Measurements from ENCODE around the gene ZNF319. TPM values are rescaled to one million over a fixed set of nuclear protein-coding genes. Genes with fewer than 3 reads are reported as not detected.

Gene ZNF319
- total RNA-seq (2014; rRNA removed; shearing (Covaris generic)), result 1.5 and 4.3 TPM in 2 replicates

DNA sequence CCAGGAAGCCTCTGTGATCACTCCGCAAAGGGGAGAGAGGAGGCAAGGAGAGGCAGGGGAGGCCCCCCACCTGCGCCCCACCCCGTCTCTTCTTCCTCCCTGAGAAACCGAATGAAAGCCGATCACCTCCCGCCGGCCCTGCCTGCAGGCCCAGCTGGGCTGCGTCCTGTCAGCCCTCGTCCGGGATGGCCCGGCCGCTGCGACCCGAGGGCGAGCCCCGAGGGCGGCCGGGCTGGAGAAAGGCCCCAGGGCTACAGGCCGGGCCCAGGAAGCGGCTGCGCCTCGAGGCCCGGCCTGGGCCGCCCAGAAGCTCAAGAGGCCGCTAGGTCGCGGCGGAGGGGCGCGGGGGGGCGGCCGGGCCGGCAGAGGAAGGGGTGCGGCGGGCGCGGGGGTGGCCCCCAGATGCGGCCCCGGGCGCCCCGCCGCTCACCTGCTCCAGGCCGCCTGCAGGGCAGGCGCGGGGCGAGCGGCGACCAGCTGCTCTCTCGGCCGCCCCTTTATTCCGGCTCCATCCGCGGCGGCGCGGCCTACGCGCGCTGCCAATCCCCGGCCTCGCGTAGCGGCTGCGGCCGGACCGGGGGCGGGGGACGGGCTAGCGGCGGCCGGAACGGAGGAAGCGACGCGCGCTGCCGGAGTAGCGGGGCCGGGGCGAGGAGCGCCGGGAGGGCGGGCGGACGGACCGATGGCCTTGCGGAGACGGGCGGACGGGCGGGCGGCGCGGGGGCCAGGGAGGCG is at the start of gene ZNF319:
TSS of gene ZNF319 (minus strand) at position 702 of the 735 bp plus-strand sequence. CDS start 2,407 bp downstream, outside the sequence.
- peak within 1 kb of the TSS; percentile 60 for H3K27ac ChIP-seq
- H3K36me3 ChIP-seq, result peaks cover 64% of the 10 kb centered on the region
- peak within 1 kb of the TSS; percentile 89 for H3K4me3 ChIP-seq
- no peaks in the 10 kb centered on the region for H3K9me3 ChIP-seq (replicated peaks)
- DNase-seq (ENCODE audit: low read depth in 1 of 2, low spot score in 2 of 2), result peak in 1 of 2 experiments; percentile 24
- H3K4me1 ChIP-seq (replicated peaks), result peaks cover 33% of the 10 kb centered on the region
- no peaks in the 10 kb centered on the region for H3K27me3 ChIP-seq (replicated peaks)

- H3K4me1 ChIP-seq (replicated peaks), result no peaks in the 10 kb centered on the region
- H3K9me3 ChIP-seq (replicated peaks), result no peaks in the 10 kb centered on the region
- no peak overlapping the region for H3K4me3 ChIP-seq
- H3K27me3 ChIP-seq (replicated peaks), result no peaks in the 10 kb centered on the region
- no peak overlapping the region for H3K27ac ChIP-seq
- DNase-seq (ENCODE audit: low read depth in 1 of 2, low spot score in 2 of 2), result no peak
- no peaks in the 10 kb centered on the region for H3K36me3 ChIP-seq
Observed at GRCh38 chr16:58049232-58050185, 49.0 kb upstream of the ZNF319 start.

- DNase-seq (ENCODE audit: low read depth in 1 of 2, low spot score in 2 of 2), result no peak
- H3K9me3 ChIP-seq (replicated peaks), result no peaks in the 10 kb centered on the region
- no peaks in the 10 kb centered on the region for H3K36me3 ChIP-seq
- H3K4me1 ChIP-seq (replicated peaks), result no peaks in the 10 kb centered on the region
- H3K27ac ChIP-seq, result no peak overlapping the region
- no peak overlapping the region for H3K4me3 ChIP-seq
- H3K27me3 ChIP-seq (replicated peaks), result no peaks in the 10 kb centered on the region
Observed at GRCh38 chr16:58048494-58049231, 48.2 kb upstream of the ZNF319 start.

DNA sequence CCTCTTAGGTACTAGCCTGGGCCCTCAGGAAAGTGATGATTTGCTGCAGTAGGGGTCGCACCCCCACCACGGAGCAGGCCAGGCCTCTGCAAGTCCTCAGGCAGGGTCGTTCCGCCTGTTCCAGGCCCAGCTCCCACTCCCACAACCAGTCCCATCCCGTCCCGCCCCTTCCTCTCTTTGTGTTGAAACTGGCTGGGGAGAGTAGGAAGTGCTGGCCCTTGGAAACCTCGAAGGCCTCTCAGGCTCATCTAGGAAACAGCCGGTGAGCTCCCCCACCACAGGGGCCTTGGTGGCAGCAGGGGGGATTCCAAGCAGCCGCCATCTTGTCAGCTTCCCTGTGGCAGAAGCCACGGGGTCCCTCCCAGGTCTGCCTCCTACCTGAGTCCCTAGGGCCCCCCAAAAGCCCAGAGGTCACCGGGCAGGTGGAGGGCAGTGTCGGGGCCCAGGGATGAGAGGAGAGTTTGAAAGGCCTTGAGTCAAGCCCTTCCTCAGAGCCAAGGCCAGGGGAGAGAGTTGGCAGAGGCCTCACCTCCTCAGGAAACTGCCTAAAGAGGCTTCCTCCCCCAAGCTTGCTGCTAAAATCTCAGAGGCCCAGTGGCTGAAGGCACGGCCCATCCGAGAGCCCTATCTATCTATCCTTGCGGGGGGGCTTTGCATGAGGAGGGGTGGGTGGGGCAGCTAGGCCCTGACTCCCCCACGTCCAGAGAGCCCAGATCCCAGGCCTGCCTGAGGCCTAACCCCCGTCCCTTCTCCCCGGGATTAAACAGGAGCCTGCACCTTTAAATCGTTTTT is 47.3 kb upstream of the ZNF319 start:
- H3K4me3 ChIP-seq, result no peak overlapping the region
- no peaks in the 10 kb centered on the region for H3K9me3 ChIP-seq (replicated peaks)
- H3K4me1 ChIP-seq (replicated peaks), result no peaks in the 10 kb centered on the region
- no peak for DNase-seq (ENCODE audit: low read depth in 1 of 2, low spot score in 2 of 2)
- no peak overlapping the region for H3K27ac ChIP-seq
- H3K36me3 ChIP-seq, result no peaks in the 10 kb centered on the region
- H3K27me3 ChIP-seq (replicated peaks), result no peaks in the 10 kb centered on the region

DNA sequence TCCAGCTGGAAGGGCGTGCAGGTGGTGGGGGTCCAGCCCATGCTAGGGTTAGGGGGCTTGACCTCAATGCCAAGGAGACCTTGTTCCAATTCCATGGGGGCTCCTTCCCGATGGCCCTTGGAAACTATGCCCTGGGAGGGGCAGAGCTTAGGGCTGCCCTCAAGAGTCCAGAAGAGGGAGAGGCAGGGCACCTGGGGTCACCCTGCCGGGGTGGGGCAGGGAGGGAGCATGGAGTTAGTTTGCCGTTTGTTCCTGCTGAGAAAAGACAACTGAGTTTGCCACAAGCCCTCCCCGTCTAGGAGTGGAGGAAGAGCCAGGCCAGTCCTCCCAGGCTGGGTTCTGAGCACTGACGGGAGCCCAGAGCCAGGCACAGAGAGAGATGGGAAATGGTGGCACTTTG is 46.5 kb upstream of the ZNF319 start:
- Histone ChIP-seq H3K36me3 (no peaks in the 10 kb centered on the region), H3K4me1 (replicated peaks) (no peaks in the 10 kb centered on the region), H3K4me3 (no peak overlapping the region), H3K9me3 (replicated peaks) (no peaks in the 10 kb centered on the region), H3K27me3 (replicated peaks) (no peaks in the 10 kb centered on the region), H3K27ac (no peak overlapping the region)
- no peak for DNase-seq (ENCODE audit: low read depth in 1 of 2, low spot score in 2 of 2)

- Histone ChIP-seq H3K4me3 (no peak overlapping the region), H3K36me3 (no peaks in the 10 kb centered on the region), H3K4me1 (replicated peaks) (no peaks in the 10 kb centered on the region), H3K27me3 (replicated peaks) (no peaks in the 10 kb centered on the region), H3K9me3 (replicated peaks) (no peaks in the 10 kb centered on the region), H3K27ac (no peak overlapping the region)
- DNase-seq (ENCODE audit: low read depth in 1 of 2, low spot score in 2 of 2), result no peak
Observed at GRCh38 chr16:58046054-58046881, 45.8 kb upstream of the ZNF319 start.

- H3K27me3 ChIP-seq (replicated peaks), result no peaks in the 10 kb centered on the region
- no peaks in the 10 kb centered on the region for H3K36me3 ChIP-seq
- H3K4me1 ChIP-seq (replicated peaks), result no peaks in the 10 kb centered on the region
- H3K9me3 ChIP-seq (replicated peaks), result no peaks in the 10 kb centered on the region
- H3K27ac ChIP-seq, result no peak overlapping the region
- DNase-seq (ENCODE audit: low read depth in 1 of 2, low spot score in 2 of 2), result no peak
- H3K4me3 ChIP-seq, result no peak overlapping the region
Observed at GRCh38 chr16:58045096-58045495, 44.6 kb upstream of the ZNF319 start.

GRCh38 chr16:58044266-58045019 is 44.0 kb upstream of the ZNF319 start:
- no peak for DNase-seq (ENCODE audit: low read depth in 1 of 2, low spot score in 2 of 2)
- no peak overlapping the region for H3K4me3 ChIP-seq
- no peaks in the 10 kb centered on the region for H3K9me3 ChIP-seq (replicated peaks)
- H3K27me3 ChIP-seq (replicated peaks), result no peaks in the 10 kb centered on the region
- no peak overlapping the region for H3K27ac ChIP-seq
- no peaks in the 10 kb centered on the region for H3K36me3 ChIP-seq
- H3K4me1 ChIP-seq (replicated peaks), result no peaks in the 10 kb centered on the region

GRCh38 chr16:58043571-58044155 is 43.2 kb upstream of the ZNF319 start:
- Histone ChIP-seq H3K9me3 (replicated peaks) (no peaks in the 10 kb centered on the region), H3K27me3 (replicated peaks) (no peaks in the 10 kb centered on the region), H3K4me1 (replicated peaks) (no peaks in the 10 kb centered on the region), H3K36me3 (no peaks in the 10 kb centered on the region), H3K27ac (no peak overlapping the region), H3K4me3 (no peak overlapping the region)
- DNase-seq (ENCODE audit: low read depth in 1 of 2, low spot score in 2 of 2), result no peak

- no peak overlapping the region for H3K4me3 ChIP-seq
- H3K36me3 ChIP-seq, result no peaks in the 10 kb centered on the region
- DNase-seq (ENCODE audit: low read depth in 1 of 2, low spot score in 2 of 2), result no peak
- H3K27me3 ChIP-seq (replicated peaks), result no peaks in the 10 kb centered on the region
- H3K9me3 ChIP-seq (replicated peaks), result no peaks in the 10 kb centered on the region
- H3K4me1 ChIP-seq (replicated peaks), result no peaks in the 10 kb centered on the region
- no peak overlapping the region for H3K27ac ChIP-seq
Observed at GRCh38 chr16:58042886-58043515, 42.5 kb upstream of the ZNF319 start.
